Activated CD8-positive, alpha-beta memory T cell treated with anti-CD3 and anti-CD28 coated beads, Interleukin-2, amount 50 U/mL, for 1 hour (primary cell): ENCODE measurements around the gene BTNL3.
"Not testable (repeated sequence)": the region's sequence is repeated elsewhere in the genome, so short reads cannot be mapped to it uniquely, and the experiment has no call there.

ENCODE experiments used
- DNase-seq: peaks from one replicate; pipeline ENCODE4 v3.0.0-alpha.2; 2020; ENCODE audit errors: extremely low read depth

BTNL3 gene

GRCh38 chr5:181020688-181021087, 32.0 kb downstream of the BTNL3 start:
- DNase-seq, result no peak

GRCh38 chr5:181024245-181025064, 35.8 kb downstream of the BTNL3 start:
- no peak for DNase-seq

GRCh38 chr5:181027452-181028031, 38.9 kb downstream of the BTNL3 start:
- no peak for DNase-seq

GRCh38 chr5:181028032-181028819, 39.6 kb downstream of the BTNL3 start:
- no peak for DNase-seq

- no peak for DNase-seq
Measured at GRCh38 chr5:181031716-181032115, 43.1 kb downstream of the BTNL3 start.

DNA sequence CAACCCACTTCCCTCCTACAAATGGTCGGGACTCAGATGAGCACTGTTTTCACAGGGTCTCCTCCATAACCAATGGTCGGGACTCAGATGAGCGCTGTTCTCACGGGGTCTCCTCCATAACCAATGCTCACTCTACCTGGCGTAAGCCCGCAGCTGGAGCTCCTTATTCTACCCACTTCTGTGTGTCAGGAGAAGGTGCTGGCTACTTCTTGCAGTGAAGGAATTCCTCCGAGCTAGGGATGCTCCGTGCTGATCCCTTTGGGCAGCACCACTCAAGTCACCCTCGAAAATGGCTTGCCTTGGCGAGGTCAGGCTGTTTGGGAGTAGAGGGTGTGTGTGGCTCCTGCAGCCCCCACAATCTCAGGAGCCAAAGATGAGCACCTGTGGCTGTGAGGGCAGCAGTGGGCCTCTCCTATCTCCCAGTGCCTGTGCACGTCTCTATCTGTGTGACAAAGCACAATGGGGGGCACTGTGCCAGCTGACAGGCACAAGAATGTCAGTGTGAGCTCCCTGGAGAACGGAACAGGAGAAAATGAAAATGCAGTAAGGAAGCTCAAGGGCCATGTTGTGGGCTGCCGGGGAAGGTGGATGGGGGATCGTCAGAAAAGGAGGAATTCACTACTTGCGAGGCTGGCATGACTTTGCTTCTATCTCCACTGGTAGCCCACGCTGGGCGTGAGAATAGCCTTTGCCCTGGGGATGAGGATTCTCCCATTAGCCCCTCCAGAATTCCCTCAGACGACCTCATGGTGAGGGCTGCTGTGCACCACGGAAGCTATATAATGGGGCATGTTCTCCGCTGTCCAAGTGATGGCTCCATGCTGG, 47.6 kb downstream of the BTNL3 start:
- no peak for DNase-seq

DNA sequence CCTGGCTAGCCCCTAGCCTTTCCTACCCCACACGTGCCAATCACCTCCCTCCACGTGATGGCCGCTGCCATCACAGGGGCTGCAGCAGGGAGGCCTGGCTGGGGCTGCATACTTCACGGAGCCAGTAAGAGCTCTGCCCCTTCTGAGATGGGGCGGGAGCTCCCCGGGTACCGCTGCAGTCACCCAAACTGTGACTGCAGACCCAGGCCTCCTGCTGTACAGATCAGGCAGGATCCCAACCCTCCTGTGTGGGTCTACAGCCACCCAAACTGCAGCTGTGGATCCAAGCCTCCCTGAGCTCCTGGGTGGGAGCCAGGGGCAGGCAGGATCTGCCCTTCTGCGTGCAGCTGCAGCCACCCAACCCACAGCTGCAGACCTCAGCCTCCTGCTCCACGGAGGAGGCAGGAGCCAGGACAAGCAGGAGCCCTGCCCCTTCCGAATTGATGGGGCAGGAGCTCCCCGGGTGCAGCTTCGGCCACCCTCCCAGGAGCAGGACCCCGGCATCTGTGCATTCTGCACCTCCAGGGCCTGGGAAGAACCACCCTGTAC, 48.2 kb downstream of the BTNL3 start:
- no peak for DNase-seq

DNA sequence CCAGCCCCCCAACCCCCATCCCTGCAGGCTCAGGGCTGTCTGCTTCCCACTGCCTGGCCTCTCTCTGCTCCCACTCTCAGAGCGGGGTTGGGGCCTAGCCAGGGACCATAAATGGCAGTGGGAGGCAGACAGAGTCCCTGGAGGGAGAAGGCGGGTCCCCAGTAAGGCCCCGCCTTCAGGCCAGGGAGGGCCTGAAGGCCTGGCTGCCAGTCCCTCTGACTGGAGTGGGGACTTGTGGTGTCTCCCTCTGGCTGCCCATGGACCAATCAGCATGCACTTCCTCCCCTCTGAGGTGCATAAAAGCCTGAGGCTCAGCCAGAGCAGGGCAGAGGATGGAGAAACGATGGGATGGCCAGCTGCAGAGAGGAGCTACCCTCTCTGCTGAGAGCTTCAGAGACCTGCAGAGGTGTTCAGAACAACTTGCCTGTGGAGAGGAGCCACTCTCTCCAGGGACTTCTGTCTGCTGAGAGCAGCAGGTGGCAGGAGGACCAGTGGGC, 48.8 kb downstream of the BTNL3 start:
- no peak for DNase-seq

GRCh38 chr5:181039471-181039870, 50.8 kb downstream of the BTNL3 start:
- no peak for DNase-seq

- no peak for DNase-seq
Measured at GRCh38 chr5:181039931-181040630, 51.4 kb downstream of the BTNL3 start, which contains the start of gene BTNL9. TSS of gene BTNL9 (plus strand) at chr5:181040266. CDS start at chr5:181045490, 5,224 bp downstream.

DNA sequence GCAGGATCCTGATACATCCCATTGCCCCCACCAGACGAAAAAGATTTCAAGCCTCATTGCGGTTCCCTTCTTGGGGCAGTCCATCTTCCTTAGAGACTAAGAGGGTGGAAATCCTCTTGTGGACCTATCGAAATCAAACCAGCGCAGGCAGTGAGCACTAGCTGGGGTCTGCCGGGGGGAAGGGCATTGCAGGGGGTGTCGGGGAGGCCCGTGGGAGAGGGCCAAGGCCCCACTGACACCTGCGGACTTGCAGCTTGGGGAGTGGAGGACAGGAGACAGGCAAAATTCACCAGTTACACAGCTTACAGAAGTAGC, 51.9 kb downstream of the BTNL3 start:
- DNase-seq, result no peak

- no peak for DNase-seq
Measured at GRCh38 chr5:181041043-181041442, 52.4 kb downstream of the BTNL3 start.

- DNase-seq, result no peak
Measured at GRCh38 chr5:181042036-181042713, 53.5 kb downstream of the BTNL3 start.

- DNase-seq, result no peak
Measured at GRCh38 chr5:181042722-181043121, 54.1 kb downstream of the BTNL3 start.

DNA sequence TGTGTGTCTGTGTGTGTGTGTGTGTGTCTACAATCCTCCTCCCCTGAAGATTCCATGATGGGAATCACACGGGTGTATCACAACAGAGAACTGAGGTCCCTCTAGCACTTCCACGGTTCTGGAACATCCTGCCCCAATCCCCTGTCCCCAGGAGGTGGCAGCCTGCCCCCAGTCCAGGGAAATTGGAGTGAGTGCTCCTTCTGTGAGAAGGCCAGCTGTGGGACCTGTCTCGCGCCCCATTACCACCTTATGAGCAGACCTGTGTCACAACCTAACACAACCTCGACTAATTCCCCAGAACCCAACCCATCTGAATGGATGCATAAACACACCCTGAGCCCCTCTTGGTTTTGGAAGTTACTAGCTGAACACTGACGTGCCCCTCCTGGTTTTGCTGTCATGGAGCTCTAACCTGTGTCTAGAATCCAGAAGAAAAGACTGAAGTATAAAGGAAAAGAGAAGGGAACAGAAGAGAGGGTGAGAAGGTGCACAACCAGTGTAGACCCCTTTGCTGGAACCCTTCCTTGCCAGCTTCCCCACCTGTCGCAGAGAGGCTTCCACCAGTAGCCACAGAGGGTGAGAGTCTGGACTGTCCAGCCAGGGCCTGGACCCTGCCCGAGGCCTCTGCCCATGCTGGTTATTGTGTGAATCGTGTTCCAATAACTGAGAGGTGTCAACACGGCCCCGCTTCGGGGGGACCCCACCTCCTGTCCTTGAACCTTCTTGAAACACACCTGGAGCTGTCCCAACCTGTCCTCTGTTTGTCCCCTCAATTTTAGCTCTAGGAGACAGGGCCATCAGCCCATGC, 54.8 kb downstream of the BTNL3 start:
- no peak for DNase-seq

GRCh38 chr5:181044093-181044599, 55.5 kb downstream of the BTNL3 start:
- DNase-seq, result no peak

GRCh38 chr5:181044662-181045305, 56.1 kb downstream of the BTNL3 start:
- no peak for DNase-seq

DNA sequence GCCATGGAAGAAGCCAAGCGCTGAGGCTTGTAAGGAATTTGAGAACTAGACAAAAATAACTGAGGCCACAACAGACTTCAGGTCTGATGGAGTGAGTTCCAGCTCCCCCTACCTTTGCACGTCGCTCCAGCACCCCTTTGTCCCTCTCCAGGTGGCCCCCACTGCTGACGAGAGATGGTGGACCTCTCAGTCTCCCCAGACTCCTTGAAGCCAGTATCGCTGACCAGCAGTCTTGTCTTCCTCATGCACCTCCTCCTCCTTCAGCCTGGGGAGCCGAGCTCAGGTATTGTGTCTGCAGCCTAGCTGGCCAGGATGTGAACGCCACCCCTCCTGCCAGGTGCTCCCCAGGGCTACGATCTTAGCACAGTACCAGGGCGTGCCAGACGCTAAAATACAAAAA, 56.7 kb downstream of the BTNL3 start:
- DNase-seq, result no peak

DNA sequence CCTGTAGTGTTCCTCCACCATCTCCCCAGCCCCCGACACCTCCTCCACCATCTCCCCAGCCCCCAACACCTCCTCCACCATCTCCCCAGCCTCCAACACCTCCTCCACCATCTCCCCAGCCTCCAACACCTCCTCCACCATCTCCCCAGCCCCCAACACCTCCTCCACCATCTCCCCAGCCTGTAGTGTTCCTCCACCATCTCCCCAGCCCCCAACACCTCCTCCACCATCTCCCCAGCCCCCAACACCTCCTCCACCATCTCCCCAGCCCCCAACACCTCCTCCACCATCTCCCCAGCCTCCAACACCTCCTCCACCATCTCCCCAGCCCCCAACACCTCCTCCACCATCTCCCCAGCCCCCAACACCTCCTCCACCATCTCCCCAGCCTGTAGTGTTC, 57.2 kb downstream of the BTNL3 start:
- DNase-seq, result not testable (repeated sequence)
